Measurements from ENCODE around the gene G3BP1. TPM values are rescaled to one million over a fixed set of nuclear protein-coding genes. Genes with fewer than 3 reads are reported as not detected.

The G3BP1 gene
- total and polyA plus RNA-seq, 2 of the 13 experiments (the other 11 are each of a cell fraction or from before 2014, with no cell fraction given), result 36.7 to 320 TPM

DNA sequence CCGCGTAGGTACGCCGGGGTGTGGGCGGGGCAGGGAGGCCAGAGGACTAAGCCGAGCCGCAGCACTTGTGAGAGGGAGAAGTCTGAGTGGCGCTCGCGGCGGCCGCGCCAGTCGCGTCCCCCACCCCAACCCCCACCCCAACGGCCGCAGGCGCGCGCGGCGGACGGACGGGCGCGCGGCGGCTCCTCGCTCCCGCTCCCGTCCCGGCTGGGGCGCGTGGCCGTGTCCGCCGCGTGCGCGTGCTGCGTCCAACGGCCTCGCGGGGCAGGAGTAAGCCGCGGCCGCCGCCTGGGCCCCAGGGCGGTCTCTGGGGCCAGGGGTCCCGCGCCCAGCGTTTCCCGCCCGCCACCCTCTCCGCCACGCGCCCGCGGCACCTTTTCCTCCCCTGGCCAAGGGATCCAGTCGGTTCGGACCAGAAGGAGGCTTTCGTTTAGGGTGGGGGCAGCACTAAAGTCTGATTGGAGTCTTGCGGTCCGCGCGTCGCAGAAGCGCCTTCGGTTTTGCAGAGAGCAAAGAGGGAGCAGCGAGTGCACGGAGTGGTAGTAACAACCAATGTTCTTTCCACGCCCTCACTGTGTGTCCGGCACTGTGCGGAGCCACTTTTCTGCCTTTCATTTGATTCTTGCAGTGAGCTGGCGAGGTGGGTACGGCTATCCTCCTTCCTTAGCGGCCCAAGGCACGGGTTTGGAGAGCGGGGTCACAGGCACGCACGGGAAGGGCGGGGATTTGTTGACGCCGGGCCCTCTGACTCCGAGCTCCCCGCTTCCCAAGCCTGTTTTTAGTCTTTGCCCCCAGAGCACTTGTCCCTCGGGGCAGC is 483 bp downstream of the G3BP1 start (continued):
- TF ChIP-seq, protein P1, sequence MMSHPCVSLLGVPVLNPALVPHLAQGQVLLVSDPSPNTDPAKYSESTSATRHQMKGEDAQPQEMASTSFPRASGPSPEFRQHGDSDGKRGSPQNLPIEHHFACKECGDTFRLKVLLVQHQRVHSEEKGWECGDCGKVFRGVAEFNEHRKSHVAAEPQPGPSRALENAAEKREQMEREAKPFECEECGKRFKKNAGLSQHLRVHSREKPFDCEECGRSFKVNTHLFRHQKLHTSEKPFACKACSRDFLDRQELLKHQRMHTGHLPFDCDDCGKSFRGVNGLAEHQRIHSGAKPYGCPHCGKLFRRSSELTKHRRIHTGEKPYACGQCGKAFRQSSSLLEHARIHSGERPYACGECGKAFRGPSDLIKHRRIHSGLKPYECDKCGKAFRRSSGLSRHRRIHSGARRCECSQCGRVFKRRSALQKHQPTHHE (CRISPR knock-in tag; IDR thresholded peaks at IDR 0.05; ENCODE audit: borderline replicate concordance), result no peak
- no peak for TF ChIP-seq IKZF1 (IDR thresholded peaks at IDR 0.05)
- TF ChIP-seq, protein P2, sequence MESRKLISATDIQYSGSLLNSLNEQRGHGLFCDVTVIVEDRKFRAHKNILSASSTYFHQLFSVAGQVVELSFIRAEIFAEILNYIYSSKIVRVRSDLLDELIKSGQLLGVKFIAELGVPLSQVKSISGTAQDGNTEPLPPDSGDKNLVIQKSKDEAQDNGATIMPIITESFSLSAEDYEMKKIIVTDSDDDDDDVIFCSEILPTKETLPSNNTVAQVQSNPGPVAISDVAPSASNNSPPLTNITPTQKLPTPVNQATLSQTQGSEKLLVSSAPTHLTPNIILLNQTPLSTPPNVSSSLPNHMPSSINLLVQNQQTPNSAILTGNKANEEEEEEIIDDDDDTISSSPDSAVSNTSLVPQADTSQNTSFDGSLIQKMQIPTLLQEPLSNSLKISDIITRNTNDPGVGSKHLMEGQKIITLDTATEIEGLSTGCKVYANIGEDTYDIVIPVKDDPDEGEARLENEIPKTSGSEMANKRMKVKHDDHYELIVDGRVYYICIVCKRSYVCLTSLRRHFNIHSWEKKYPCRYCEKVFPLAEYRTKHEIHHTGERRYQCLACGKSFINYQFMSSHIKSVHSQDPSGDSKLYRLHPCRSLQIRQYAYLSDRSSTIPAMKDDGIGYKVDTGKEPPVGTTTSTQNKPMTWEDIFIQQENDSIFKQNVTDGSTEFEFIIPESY (CRISPR knock-in tag; IDR thresholded peaks at IDR 0.05), result no peak
- TF ChIP-seq, protein P3, sequence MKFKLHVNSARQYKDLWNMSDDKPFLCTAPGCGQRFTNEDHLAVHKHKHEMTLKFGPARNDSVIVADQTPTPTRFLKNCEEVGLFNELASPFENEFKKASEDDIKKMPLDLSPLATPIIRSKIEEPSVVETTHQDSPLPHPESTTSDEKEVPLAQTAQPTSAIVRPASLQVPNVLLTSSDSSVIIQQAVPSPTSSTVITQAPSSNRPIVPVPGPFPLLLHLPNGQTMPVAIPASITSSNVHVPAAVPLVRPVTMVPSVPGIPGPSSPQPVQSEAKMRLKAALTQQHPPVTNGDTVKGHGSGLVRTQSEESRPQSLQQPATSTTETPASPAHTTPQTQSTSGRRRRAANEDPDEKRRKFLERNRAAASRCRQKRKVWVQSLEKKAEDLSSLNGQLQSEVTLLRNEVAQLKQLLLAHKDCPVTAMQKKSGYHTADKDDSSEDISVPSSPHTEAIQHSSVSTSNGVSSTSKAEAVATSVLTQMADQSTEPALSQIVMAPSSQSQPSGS (CRISPR knock-in tag; IDR thresholded peaks at IDR 0.05), result peak; percentile 60; the same call in 1 of the 2 replicates
- TF ChIP-seq, protein P4, sequence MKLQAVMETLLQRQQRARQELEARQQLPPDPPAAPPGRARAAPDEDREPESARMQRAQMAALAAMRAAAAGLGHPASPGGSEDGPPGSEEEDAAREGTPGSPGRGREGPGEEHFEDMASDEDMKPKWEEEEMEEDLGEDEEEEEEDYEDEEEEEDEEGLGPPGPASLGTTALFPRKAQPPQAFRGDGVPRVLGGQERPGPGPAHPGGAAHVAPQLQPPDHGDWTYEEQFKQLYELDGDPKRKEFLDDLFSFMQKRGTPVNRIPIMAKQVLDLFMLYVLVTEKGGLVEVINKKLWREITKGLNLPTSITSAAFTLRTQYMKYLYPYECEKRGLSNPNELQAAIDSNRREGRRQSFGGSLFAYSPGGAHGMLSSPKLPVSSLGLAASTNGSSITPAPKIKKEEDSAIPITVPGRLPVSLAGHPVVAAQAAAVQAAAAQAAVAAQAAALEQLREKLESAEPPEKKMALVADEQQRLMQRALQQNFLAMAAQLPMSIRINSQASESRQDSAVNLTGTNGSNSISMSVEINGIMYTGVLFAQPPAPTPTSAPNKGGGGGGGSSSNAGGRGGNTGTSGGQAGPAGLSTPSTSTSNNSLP (IDR thresholded peaks at IDR 0.05; ENCODE audit: low read depth, low read length), result no peak
- TF ChIP-seq KLF6 (CRISPR knock-in tag; IDR thresholded peaks at IDR 0.05), result peak; percentile 4; the same call in 1 of the 2 replicates
- TF ChIP-seq NR2F2 (IDR thresholded peaks at IDR 0.05; ENCODE audit: borderline replicate concordance, low read depth), result no peak
- TF ChIP-seq NR2F1 (CRISPR knock-in tag; IDR thresholded peaks at IDR 0.05), result no peak
- TF ChIP-seq, protein P5, sequence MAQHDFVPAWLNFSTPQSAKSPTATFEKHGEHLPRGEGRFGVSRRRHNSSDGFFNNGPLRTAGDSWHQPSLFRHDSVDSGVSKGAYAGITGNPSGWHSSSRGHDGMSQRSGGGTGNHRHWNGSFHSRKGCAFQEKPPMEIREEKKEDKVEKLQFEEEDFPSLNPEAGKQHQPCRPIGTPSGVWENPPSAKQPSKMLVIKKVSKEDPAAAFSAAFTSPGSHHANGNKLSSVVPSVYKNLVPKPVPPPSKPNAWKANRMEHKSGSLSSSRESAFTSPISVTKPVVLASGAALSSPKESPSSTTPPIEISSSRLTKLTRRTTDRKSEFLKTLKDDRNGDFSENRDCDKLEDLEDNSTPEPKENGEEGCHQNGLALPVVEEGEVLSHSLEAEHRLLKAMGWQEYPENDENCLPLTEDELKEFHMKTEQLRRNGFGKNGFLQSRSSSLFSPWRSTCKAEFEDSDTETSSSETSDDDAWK (CRISPR knock-in tag; IDR thresholded peaks at IDR 0.05), result no peak
- TF ChIP-seq, protein P6, sequence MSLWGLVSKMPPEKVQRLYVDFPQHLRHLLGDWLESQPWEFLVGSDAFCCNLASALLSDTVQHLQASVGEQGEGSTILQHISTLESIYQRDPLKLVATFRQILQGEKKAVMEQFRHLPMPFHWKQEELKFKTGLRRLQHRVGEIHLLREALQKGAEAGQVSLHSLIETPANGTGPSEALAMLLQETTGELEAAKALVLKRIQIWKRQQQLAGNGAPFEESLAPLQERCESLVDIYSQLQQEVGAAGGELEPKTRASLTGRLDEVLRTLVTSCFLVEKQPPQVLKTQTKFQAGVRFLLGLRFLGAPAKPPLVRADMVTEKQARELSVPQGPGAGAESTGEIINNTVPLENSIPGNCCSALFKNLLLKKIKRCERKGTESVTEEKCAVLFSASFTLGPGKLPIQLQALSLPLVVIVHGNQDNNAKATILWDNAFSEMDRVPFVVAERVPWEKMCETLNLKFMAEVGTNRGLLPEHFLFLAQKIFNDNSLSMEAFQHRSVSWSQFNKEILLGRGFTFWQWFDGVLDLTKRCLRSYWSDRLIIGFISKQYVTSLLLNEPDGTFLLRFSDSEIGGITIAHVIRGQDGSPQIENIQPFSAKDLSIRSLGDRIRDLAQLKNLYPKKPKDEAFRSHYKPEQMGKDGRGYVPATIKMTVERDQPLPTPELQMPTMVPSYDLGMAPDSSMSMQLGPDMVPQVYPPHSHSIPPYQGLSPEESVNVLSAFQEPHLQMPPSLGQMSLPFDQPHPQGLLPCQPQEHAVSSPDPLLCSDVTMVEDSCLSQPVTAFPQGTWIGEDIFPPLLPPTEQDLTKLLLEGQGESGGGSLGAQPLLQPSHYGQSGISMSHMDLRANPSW (CRISPR knock-in tag; IDR thresholded peaks at IDR 0.05; ENCODE audit: borderline replicate concordance), result no peak
- no peak; the same call in 1 of the 2 replicates for TF ChIP-seq ZNF451 (CRISPR knock-in tag; IDR thresholded peaks at IDR 0.05)
- no peak; the same call in 1 of the 2 replicates for TF ChIP-seq KMT2B (CRISPR knock-in tag; IDR thresholded peaks at IDR 0.05)
- no peak for TF ChIP-seq THAP11 (CRISPR knock-in tag; IDR thresholded peaks at IDR 0.05)
- no peak for TF ChIP-seq CBX5 (CRISPR knock-in tag; IDR thresholded peaks at IDR 0.05; ENCODE audit: borderline replicate concordance)
- TF ChIP-seq SETDB1 (CRISPR knock-in tag; IDR thresholded peaks at IDR 0.05; ENCODE audit: borderline replicate concordance), result no peak
- TF ChIP-seq, protein P7, sequence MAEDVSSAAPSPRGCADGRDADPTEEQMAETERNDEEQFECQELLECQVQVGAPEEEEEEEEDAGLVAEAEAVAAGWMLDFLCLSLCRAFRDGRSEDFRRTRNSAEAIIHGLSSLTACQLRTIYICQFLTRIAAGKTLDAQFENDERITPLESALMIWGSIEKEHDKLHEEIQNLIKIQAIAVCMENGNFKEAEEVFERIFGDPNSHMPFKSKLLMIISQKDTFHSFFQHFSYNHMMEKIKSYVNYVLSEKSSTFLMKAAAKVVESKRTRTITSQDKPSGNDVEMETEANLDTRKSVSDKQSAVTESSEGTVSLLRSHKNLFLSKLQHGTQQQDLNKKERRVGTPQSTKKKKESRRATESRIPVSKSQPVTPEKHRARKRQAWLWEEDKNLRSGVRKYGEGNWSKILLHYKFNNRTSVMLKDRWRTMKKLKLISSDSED (CRISPR knock-in tag; IDR thresholded peaks at IDR 0.05), result 0 out of 2 replicates have a peak, but pooled peaks have one; percentile 32

Data from HepG2 (cell line).